CD4-positive, alpha-beta T cell (primary cell): ENCODE measurements around the gene OSBPL3. TPM values are rescaled to one million over a fixed set of nuclear protein-coding genes. Genes with fewer than 3 reads are reported as not detected.

Experiments used
- ATAC-seq: fragments of 200-7000 bp; cut with Tn5 transposase; one replicate; pipeline ENCODE4 v1.10.0; 2022; ENCODE audit warnings: mild to moderate bottlenecking; ENCODE audit not compliant: poor library complexity
- CTCF ChIA-PET: fragments of 350-600 bp; sonication (Branson Sonifier 250); formaldehyde crosslinking; loops from one replicate; lab custom pipeline; 2021; ENCODE audit warnings: antibody characterized with exemption, inconsistent platforms; lab: Charles Lee
- POLR2A ChIA-PET: fragments of 350-600 bp; sonication (Branson Sonifier 250); formaldehyde crosslinking; loops from one replicate; lab custom pipeline; 2021; ENCODE audit warnings: antibody characterized with exemption, inconsistent platforms; lab: Charles Lee
- DNase-seq, 14 experiments: peaks; one replicate each; pipeline ENCODE4 v3.0.0-alpha.2; 2013 to 2020; ENCODE audit warnings: mixed read lengths in 2 of 14
- H3K27ac ChIP-seq, 2 donors: one replicate each; pipeline versions ENCODE4 v1.5.1 to v1.7.0; 2013; ENCODE audit warnings: low read length in 2 of 2, low read depth in 1 of 2, mild to moderate bottlenecking in 1 of 2
- H3K27me3 ChIP-seq, 2 experiments: 1 replicate in 1 of 2; 2 replicates in 1 of 2; pipeline versions ENCODE4 v1.6.1 to v1.7.0; 2013; ENCODE audit warnings: low read length in 2 of 2, control low read depth in 1 of 2, mild to moderate bottlenecking in 1 of 2, moderate library complexity in 1 of 2; ENCODE audit not compliant: insufficient read depth in 2 of 2, control insufficient read depth in 1 of 2
- H3K36me3 ChIP-seq: one replicate; pipeline ENCODE4 v1.6.1; 2013; ENCODE audit warnings: low read length, control low read depth; ENCODE audit not compliant: insufficient read depth
- H3K4me1 ChIP-seq: one replicate; pipeline ENCODE4 v1.6.1; 2013; ENCODE audit warnings: low read length, control low read depth; ENCODE audit not compliant: insufficient read depth
- H3K4me3 ChIP-seq: one replicate; pipeline ENCODE4 v1.5.1; 2013; ENCODE audit warnings: mild to moderate bottlenecking, low read length, moderate library complexity
- H3K9me3 ChIP-seq, 2 experiments: 1 replicate in 1 of 2; 2 replicates in 1 of 2; pipeline versions ENCODE4 v1.6.1 to v1.7.0; 2013; ENCODE audit warnings: low read length in 2 of 2, mild to moderate bottlenecking in 2 of 2, control low read depth in 1 of 2, moderate library complexity in 1 of 2; ENCODE audit not compliant: control insufficient read depth in 1 of 2, insufficient read depth in 1 of 2
- H3K27ac Mint-ChIP-seq: one replicate; pipeline ENCODE4 v1.8.0; 2020; ENCODE audit warnings: mixed read lengths
- H3K27me3 Mint-ChIP-seq: one replicate; pipeline ENCODE4 v1.8.0; 2021; ENCODE audit warnings: mixed read lengths
- H3K36me3 Mint-ChIP-seq: one replicate; pipeline ENCODE4 v1.8.0; 2021; ENCODE audit warnings: low read depth, mixed read lengths
- H3K4me1 Mint-ChIP-seq: one replicate; pipeline ENCODE4 v1.8.0; 2021; ENCODE audit warnings: low read depth, mixed read lengths
- H3K4me3 Mint-ChIP-seq: one replicate; pipeline ENCODE4 v1.8.0; 2020; ENCODE audit warnings: mild to moderate bottlenecking, mixed read lengths
- H3K9me3 Mint-ChIP-seq: one replicate; pipeline ENCODE4 v1.8.0; 2020; ENCODE audit warnings: mixed read lengths
- CTCF ChIP-seq: fragments of 200-600 bp; IDR thresholded peaks from one replicate; pipeline ENCODE4 v1.8.0; 2022; ENCODE audit warnings: antibody characterized with exemption, mild to moderate bottlenecking
- intact Hi-C, 2 experiments: fragments of 100-400 bp; cut with DNase I in 1 of 2; cut with micrococcal nuclease in 1 of 2; formaldehyde crosslinking; loops; one replicate each; pipeline versions ENCODE4 v1.15.1 to v1.9.0; 2023 to 2025; cut with DNase I, micrococcal nuclease
- total RNA-seq, 174 experiments: library from RNA in 2 of 174; stranded (reverse) in 2 of 174; gene quantifications; one replicate each; pipeline ENCODE4 v1.2.3 and lab custom pipeline; 2021 to 2026

OSBPL3 gene
- total RNA-seq, 2 experiments from 2014 or later: 25.4 to 25.9 TPM

DNA sequence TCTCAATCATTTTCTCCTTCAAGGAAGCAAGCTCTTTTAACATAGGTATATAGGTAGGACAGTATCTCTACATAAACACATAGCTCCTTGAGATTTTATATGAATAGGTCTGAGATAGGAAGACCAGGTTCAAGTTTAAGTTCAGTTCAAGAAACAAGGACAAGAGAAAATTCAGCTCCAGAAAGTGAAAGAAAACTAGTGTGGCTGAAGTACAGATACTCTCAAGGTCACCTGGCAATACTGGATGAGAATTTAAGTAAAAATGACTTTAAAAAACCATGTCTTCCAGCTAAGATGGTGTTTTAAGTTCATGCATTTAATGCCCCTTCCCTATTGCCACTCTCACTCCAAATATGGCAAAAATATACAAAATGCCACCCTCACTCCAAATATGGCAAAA is 91.3 kb downstream of the OSBPL3 start:
- intact Hi-C loops: no loop called here
- Mint-ChIP-seq H3K27ac (no peak overlapping the region), H3K9me3 (no peaks in the 10 kb centered on the region), H3K4me3 (no peak overlapping the region), H3K27me3 (no peaks in the 10 kb centered on the region), H3K4me1 (peaks cover 4% of the 10 kb centered on the region), H3K36me3 (peaks cover 64% of the 10 kb centered on the region)
- H3K36me3 ChIP-seq: peaks cover 25% of the 10 kb centered on the region
- no peak for ATAC-seq
- no peak for TF ChIP-seq CTCF
- no peaks in the 10 kb centered on the region for H3K27me3 ChIP-seq
- H3K4me3 ChIP-seq: no peak overlapping the region
- H3K27ac ChIP-seq: no peak overlapping the region
- H3K9me3 ChIP-seq: no peaks in the 10 kb centered on the region
- no peaks in the 10 kb centered on the region for H3K4me1 ChIP-seq
- CTCF ChIA-PET: interaction anchor here (1.0 kb wide), 1 partner anchor 10 kb away, joined by 3 read pairs; no protein-coding TSS in a partner anchor
- POLR2A ChIA-PET: no interaction called here
- DNase-seq: no peak

DNA sequence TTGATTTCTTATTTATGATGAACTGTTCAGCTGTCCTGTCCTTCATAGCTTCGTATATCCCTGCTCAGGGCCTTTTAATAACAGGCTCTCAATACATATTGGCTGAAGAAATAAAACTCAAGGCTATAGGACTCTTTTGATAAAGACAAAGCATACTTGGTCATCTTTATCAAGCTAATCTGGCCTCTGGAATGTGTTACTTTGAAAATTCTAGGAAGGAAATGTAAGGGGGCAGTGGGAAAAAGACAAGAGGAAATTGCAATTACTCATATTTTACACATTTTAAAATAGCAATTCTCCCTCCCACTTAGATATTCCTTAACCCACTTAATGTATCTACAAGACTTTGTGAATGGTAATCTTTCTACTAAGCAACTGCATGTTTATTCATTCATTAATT is 94.3 kb downstream of the OSBPL3 start:
- ATAC-seq (no peak), DNase-seq (no peak)
- no peaks in the 10 kb centered on the region for H3K9me3 Mint-ChIP-seq
- TF ChIP-seq CTCF: no peak
- no peak overlapping the region for H3K27ac Mint-ChIP-seq
- Histone ChIP-seq H3K4me1 (peaks cover 3% of the 10 kb centered on the region), H3K27ac (no peak overlapping the region), H3K27me3 (no peaks in the 10 kb centered on the region), H3K36me3 (peaks cover 15% of the 10 kb centered on the region), H3K4me3 (no peak overlapping the region), H3K9me3 (no peaks in the 10 kb centered on the region)
- peaks cover 59% of the 10 kb centered on the region for H3K36me3 Mint-ChIP-seq
- ChIA-PET CTCF (no interaction called here), POLR2A (no interaction called here)
- intact Hi-C loops: no loop called here
- peaks cover 6% of the 10 kb centered on the region for H3K4me1 Mint-ChIP-seq
- no peak overlapping the region for H3K4me3 Mint-ChIP-seq
- H3K27me3 Mint-ChIP-seq: no peaks in the 10 kb centered on the region

DNA sequence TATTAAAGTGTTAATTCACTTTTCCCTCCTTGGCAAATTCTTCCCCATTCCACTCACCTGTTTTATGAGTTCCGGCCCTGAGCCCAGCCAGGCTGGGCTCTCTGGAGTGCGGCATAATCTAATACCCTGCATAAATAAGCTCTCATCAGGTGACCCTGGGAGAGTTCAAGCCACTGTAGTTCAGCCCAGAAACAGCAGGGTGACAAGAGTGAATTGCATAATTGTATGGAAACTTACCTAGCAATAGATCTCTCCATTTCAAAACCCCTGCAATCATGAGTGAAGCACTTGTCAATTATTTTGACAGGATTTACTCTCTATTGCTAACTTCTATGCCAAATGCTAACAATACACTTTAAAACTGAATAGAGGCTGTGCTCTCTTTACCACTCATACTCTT is 94.7 kb downstream of the OSBPL3 start:
- DNase-seq (no peak), ATAC-seq (no peak)
- H3K36me3 Mint-ChIP-seq: peaks cover 55% of the 10 kb centered on the region
- H3K4me3 ChIP-seq: no peak overlapping the region
- intact Hi-C loops: no loop called here
- peaks cover 3% of the 10 kb centered on the region for H3K4me1 ChIP-seq
- H3K27me3 Mint-ChIP-seq: no peaks in the 10 kb centered on the region
- H3K27ac ChIP-seq: no peak overlapping the region
- H3K9me3 ChIP-seq: no peaks in the 10 kb centered on the region
- H3K27me3 ChIP-seq: no peaks in the 10 kb centered on the region
- no peak overlapping the region for H3K4me3 Mint-ChIP-seq
- no peak overlapping the region for H3K27ac Mint-ChIP-seq
- CTCF ChIA-PET: no interaction called here
- peaks cover 14% of the 10 kb centered on the region for H3K36me3 ChIP-seq
- TF ChIP-seq CTCF: no peak
- H3K9me3 Mint-ChIP-seq: no peaks in the 10 kb centered on the region
- POLR2A ChIA-PET: no interaction called here
- peaks cover 6% of the 10 kb centered on the region for H3K4me1 Mint-ChIP-seq
